GM18526 (cell line): Measurements from ENCODE around the gene RAB10.

Experiments used
- POLR2A ChIP-seq: IDR thresholded peaks from 3 replicates; pipeline ENCODE4 v1.6.1; 2011; ENCODE audit not compliant: insufficient read length; ENCODE audit errors: extremely low read depth

Gene RAB10

DNA sequence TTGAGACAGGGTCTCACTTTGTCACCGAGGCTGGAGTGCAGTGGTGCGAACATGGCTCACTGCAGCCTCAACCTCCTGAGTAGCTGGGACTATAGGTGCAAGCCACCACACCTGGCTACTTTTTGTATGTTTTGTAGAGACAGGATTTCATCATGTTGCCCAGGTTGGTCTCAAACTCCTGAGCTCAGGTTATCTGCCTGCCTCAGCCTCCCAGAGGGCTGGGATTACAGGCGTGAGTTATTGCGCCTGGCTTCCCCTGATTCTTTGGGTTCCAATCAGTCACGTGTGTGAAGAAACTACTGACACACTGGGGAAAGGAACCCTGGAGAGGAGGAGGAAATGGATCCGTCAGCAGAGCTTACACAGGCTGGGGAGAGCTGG, 22.3 kb upstream of the RAB10 start:
- no peak for TF ChIP-seq POLR2A

- no peak for TF ChIP-seq POLR2A
Measured at GRCh38 chr2:26011990-26012856, 21.7 kb upstream of the RAB10 start.

GRCh38 chr2:26013668-26014067, 20.2 kb upstream of the RAB10 start:
- TF ChIP-seq POLR2A = no peak

DNA sequence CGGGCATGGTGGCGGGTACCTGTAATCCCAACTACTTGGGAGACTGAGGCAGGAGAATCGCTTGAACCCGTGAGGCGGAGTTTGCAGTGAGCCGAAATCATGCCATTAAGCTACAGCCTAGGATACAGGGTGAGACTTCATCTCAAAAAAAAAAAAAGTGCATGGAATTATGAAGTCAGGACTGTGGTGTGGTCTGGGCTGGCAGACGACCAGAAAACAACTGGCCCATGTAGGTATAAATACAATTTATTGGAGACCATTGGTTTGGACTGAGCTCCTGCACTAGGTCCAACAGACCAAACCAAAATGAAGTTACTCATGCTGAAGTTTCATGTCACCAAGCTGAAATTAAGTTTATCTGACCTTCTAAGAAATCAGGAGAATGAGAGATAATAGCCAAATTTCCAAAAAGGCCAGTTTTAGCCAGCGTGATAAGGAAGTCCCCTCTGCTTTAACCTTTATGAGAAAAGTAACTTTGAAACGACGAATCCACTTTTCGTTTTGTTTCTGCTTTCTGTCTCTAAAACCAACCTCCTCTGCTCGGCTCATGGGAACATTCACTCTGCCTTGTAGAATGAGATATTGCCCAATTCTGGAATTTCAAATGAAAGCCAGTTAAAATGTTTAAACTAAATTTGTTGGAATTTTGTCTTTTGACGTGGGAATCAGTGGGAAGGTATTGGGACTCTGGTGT, 17.7 kb upstream of the RAB10 start:
- TF ChIP-seq POLR2A = no peak

GRCh38 chr2:26017464-26018183, 16.3 kb upstream of the RAB10 start:
- no peak for TF ChIP-seq POLR2A

DNA sequence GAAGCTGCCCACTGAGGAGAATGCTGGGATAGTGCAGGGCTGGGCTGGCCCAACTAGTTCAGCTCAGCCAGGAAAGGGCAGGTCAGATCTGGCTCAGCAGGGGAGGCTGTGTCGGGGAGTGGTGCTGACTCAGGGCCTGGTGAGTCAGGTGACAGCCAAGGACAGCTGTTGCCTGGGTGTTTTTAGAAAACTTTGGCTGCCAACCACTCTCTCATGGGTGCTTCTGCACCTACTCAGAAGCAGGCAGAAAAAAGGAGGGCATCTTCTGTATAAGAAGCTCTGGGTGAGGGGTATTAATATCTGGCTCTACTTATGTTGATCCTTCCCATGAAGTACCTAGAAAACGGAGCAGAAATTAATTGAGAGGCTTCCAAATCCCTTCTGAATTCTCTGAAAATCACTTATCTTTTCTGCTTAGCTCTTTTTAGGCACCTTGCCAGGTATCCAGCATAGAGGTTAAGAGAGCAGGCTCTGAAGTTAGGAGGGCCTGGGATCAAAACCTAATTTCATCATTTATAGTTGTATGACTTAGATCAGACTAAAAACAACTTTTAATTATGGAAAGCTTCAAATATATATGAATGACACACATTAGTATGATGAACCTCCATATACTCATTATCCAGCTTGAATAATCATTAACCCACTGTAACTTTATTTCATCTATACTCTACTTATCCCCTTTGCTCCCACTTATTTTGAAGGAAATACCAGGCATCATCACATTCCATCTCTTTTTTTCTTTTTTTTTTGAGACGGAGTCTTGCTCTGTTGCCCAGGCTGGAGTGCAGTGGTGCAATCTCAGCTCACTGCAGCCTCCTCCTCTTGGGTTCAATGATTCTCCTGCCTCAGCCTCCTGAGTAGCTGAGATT, 15.5 kb upstream of the RAB10 start:
- no peak for TF ChIP-seq POLR2A

- no peak for TF ChIP-seq POLR2A
Measured at GRCh38 chr2:26020231-26020640, 13.6 kb upstream of the RAB10 start.

DNA sequence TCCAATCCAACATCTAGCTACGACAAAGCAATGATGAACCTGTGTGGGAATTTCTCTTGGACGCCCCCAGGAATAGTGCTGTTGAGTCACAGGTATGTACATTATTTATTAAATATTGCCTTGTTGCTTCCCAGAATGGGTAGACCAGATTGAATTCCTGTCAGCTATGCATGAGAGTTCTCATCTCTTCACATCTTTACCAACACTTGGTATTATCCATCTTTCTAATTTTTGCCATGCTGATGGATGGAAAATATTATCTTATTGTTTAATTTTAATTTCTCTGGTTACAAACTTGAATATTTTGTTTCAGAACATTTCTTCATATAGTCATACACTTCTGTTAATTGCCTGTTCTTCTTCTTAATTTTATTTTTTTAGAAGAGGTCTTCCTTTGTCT, 9.6 kb upstream of the RAB10 start:
- no peak for TF ChIP-seq POLR2A

GRCh38 chr2:26025509-26025908, 8.4 kb upstream of the RAB10 start:
- no peak for TF ChIP-seq POLR2A

GRCh38 chr2:26033270-26033817, 540 bp upstream of the RAB10 start:
- TF ChIP-seq POLR2A = peak; percentile 31

GRCh38 chr2:26034637-26034992, 731 bp downstream of the RAB10 start:
- TF ChIP-seq POLR2A = no peak

DNA sequence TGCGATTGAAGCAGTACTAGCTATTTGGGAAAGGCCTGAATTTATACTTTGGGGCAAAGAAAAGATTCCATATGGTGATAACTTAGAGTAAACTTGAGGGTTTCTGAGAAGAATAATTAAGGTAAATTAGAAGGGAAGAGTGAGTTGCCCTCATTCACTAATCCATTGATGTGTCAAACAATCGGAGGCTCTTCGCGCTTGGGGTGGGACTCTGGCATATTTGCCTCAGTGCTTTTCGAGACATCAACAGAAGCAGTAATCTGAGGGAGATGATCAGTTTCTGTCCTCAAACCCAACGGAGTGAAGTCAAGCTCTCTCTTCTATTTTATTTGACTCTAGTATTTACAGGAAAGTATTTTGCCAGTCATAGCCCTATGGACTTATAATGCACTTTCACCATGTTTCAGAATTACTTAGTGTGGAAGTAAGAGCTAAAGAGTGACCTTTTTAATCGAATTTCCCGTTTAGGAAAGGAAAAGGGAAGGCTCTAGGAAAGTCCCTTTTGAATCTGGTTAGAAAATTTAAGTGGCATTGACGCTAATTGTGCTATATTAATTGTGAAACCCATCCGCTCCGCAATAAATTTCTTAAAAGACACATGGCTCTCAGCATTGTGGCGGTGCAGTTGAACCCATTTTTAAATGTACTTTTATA, 1.3 kb downstream of the RAB10 start:
- TF ChIP-seq POLR2A = no peak

- no peak for TF ChIP-seq POLR2A
Measured at GRCh38 chr2:26039603-26040323, 5.9 kb downstream of the RAB10 start.

GRCh38 chr2:26043109-26043508, 9.2 kb downstream of the RAB10 start:
- TF ChIP-seq POLR2A = no peak
